Activated CD8-positive, alpha-beta T cell treated with anti-CD3 and anti-CD28 coated beads for 36 hours (primary cell): ENCODE results near the gene HTD2. TPM values are rescaled to one million over a fixed set of nuclear protein-coding genes. Genes with fewer than 3 reads are reported as not detected.

ENCODE experiments used
- ATAC-seq: fragments of 200-7000 bp; cut with Tn5 transposase; one replicate; pipeline ENCODE4 v1.10.0; 2021; ENCODE audit warnings: mild to moderate bottlenecking, moderate library complexity
- CTCF ChIA-PET: fragments of 350-600 bp; sonication (Branson Sonifier 250); formaldehyde crosslinking; loops from one replicate; lab custom pipeline; 2021; ENCODE audit warnings: antibody characterized with exemption; lab: Charles Lee
- POLR2A ChIA-PET: fragments of 350-600 bp; sonication (Branson Sonifier 250); formaldehyde crosslinking; loops from one replicate; lab custom pipeline; 2021; ENCODE audit warnings: antibody characterized with exemption; lab: Charles Lee
- DNase-seq: peaks from one replicate; pipeline ENCODE4 v3.0.0-alpha.2; 2020
- H3K27ac Mint-ChIP-seq: one replicate; pipeline ENCODE4 v1.8.0; 2021; ENCODE audit warnings: mild to moderate bottlenecking, mixed read lengths
- H3K27me3 Mint-ChIP-seq: one replicate; pipeline ENCODE4 v1.8.0; 2021; ENCODE audit warnings: mixed read lengths
- H3K36me3 Mint-ChIP-seq: one replicate; pipeline ENCODE4 v1.8.0; 2021; ENCODE audit warnings: low read depth, mixed read lengths
- H3K4me1 Mint-ChIP-seq: one replicate; pipeline ENCODE4 v1.8.0; 2021; ENCODE audit warnings: low read depth, mixed read lengths
- H3K4me3 Mint-ChIP-seq: one replicate; pipeline ENCODE4 v1.8.0; 2021; ENCODE audit warnings: mild to moderate bottlenecking, moderate library complexity, mixed read lengths
- H3K9me3 Mint-ChIP-seq: one replicate; pipeline ENCODE4 v1.8.0; 2021; ENCODE audit warnings: mixed read lengths
- intact Hi-C: fragments of 100-400 bp; cut with micrococcal nuclease; formaldehyde crosslinking; loops from one replicate; pipeline ENCODE4 v1.10.0; 2022
- total RNA-seq, 2 experiments: library from RNA; stranded (reverse); gene quantifications; one replicate each; pipeline ENCODE4 v1.2.3, GENCODE V29; 2021
- TF ChIP-seq, protein P1 (sequence below): fragments of 200-600 bp; IDR thresholded peaks from one replicate; pipeline ENCODE4 v1.8.0; 2022; ENCODE audit warnings: antibody characterized with exemption, mild to moderate bottlenecking

Gene HTD2
- total RNA-seq, 2 experiments from 2014 or later: 8.4 to 9.6 TPM

DNA sequence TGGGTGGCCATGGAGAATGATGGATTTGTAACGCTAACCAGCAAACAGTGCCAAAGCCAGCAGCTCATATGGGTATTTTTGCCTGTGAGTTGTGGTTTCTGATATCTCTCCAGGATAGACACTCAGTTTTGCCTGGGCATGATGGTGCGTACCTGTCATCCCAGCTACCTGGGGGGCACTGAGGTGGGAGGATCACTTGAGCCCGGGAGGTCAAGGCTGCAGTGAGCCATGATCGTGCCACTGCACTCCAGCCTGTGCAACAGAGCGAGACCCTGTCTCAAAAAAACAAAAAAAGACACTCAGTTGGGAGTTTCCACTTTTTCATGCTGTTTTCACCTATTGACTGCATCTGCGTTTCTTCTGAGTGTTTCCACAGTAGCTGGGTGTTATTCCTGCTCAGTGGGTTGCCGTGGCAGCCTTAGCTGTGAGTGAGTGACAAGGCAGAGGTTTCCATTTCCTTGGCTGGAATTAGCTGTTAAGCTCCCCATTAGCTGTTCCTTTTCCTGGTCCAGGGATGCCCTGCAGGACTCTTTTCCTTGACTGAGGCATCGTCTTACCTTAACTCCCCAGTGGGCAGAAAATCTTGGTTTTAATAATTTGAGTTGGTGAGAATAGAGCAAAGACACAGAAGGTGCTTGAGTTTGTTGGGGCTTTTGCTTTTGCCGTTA lies 14.5 kb upstream of the HTD2 start:
- TF ChIP-seq, protein P1, sequence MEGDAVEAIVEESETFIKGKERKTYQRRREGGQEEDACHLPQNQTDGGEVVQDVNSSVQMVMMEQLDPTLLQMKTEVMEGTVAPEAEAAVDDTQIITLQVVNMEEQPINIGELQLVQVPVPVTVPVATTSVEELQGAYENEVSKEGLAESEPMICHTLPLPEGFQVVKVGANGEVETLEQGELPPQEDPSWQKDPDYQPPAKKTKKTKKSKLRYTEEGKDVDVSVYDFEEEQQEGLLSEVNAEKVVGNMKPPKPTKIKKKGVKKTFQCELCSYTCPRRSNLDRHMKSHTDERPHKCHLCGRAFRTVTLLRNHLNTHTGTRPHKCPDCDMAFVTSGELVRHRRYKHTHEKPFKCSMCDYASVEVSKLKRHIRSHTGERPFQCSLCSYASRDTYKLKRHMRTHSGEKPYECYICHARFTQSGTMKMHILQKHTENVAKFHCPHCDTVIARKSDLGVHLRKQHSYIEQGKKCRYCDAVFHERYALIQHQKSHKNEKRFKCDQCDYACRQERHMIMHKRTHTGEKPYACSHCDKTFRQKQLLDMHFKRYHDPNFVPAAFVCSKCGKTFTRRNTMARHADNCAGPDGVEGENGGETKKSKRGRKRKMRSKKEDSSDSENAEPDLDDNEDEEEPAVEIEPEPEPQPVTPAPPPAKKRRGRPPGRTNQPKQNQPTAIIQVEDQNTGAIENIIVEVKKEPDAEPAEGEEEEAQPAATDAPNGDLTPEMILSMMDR: no peak
- H3K27me3 Mint-ChIP-seq: no peaks in the 10 kb centered on the region
- no peaks in the 10 kb centered on the region for H3K36me3 Mint-ChIP-seq
- ATAC-seq (no peak), DNase-seq (no peak)
- no peaks in the 10 kb centered on the region for H3K4me1 Mint-ChIP-seq
- no peak overlapping the region for H3K27ac Mint-ChIP-seq
- no peaks in the 10 kb centered on the region for H3K9me3 Mint-ChIP-seq
- H3K4me3 Mint-ChIP-seq: no peak overlapping the region
- intact Hi-C loops: no loop called here
- ChIA-PET POLR2A (interaction anchor here (0.6 kb wide), 1 partner anchor 1469 kb away, joined by 4 read pairs; no protein-coding TSS in a partner anchor), CTCF (interaction anchor here (0.6 to 1.2 kb wide), 2 partner anchors 9 to 14 kb away, joined by 3 read pairs; partner anchors contain the start of genes HTD2 and RPP14)

- H3K4me1 Mint-ChIP-seq: no peaks in the 10 kb centered on the region
- POLR2A ChIA-PET: no interaction called here
- intact Hi-C loops: no loop called here
- ATAC-seq (no peak), DNase-seq (no peak)
- H3K27ac Mint-ChIP-seq: no peak overlapping the region
- no peak overlapping the region for H3K4me3 Mint-ChIP-seq
- H3K27me3 Mint-ChIP-seq: no peaks in the 10 kb centered on the region
- H3K36me3 Mint-ChIP-seq: no peaks in the 10 kb centered on the region
- CTCF ChIA-PET: interaction anchor here (1.0 to 1.3 kb wide), 3 partner anchors 8 to 122 kb away, joined by 3 to 6 read pairs (median 3); partner anchors contain the start of genes HTD2 and RPP14
- H3K9me3 Mint-ChIP-seq: no peaks in the 10 kb centered on the region
- TF ChIP-seq, protein P1: no peak
Measured at GRCh38 chr3:58292866-58293265, 13.5 kb upstream of the HTD2 start.

DNA sequence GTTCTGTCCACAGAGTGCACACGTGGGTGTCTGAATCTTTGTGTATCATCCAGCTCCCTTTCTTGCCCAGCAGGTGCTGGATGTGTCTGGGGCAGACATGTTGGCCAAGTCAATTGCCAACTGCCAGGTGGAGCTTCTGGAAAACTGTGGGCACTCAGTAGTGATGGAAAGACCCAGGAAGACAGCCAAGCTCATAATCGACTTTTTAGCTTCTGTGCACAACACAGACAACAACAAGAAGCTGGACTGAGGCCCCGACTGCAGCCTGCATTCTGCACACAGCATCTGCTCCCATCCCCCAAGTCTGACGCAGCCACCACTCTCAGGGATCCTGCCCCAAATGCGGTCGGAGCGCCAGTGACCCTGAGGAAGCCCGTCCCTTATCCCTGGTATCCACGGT lies 12.8 kb upstream of the HTD2 start:
- ATAC-seq: no peak
- no peaks in the 10 kb centered on the region for H3K36me3 Mint-ChIP-seq
- no peak overlapping the region for H3K4me3 Mint-ChIP-seq
- no peak for DNase-seq
- POLR2A ChIA-PET: no interaction called here
- CTCF ChIA-PET: interaction anchor here (1.3 kb wide), 1 partner anchor 13 kb away, joined by 6 read pairs; the partner anchor contains the start of genes HTD2 and RPP14
- no peak overlapping the region for H3K27ac Mint-ChIP-seq
- TF ChIP-seq, protein P1: no peak
- H3K4me1 Mint-ChIP-seq: no peaks in the 10 kb centered on the region
- intact Hi-C loops: no loop called here
- H3K27me3 Mint-ChIP-seq: peaks cover 1% of the 10 kb centered on the region
- no peaks in the 10 kb centered on the region for H3K9me3 Mint-ChIP-seq

- ATAC-seq: no peak
- Mint-ChIP-seq H3K36me3 (no peaks in the 10 kb centered on the region), H3K27me3 (peaks cover 13% of the 10 kb centered on the region), H3K27ac (no peak overlapping the region), H3K9me3 (peaks cover 1% of the 10 kb centered on the region), H3K4me3 (no peak overlapping the region), H3K4me1 (no peaks in the 10 kb centered on the region)
- ChIA-PET CTCF (interaction anchor here (0.7 to 3.7 kb wide), 4 partner anchors 11 to 108 kb away, joined by 3 to 13 read pairs (median 5); partner anchors contain the start of genes HTD2 and RPP14), POLR2A (no interaction called here)
- DNase-seq: no peak
- TF ChIP-seq, protein P1: no peak
- intact Hi-C loops: no loop called here
Measured at GRCh38 chr3:58296269-58296668, 10.1 kb upstream of the HTD2 start.

DNA sequence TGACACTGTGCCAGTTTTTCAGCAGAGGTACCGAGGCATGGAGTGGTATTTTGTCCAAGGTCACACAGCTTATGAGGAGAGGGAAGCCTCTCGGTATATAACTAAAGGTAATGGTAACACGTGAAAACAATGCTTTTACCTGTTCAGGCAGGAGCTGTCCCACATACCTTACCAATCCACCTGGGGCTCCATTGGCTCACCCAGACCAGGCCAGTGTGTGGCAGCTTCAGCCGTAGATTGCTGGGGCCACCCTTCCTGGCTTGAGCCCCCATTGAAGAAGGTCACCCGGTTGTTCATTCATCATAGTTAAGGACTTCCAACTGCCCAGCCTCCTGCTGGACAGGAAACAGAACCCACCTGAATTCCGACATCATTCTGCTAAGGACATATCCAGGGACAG lies 9.5 kb upstream of the HTD2 start:
- ChIA-PET POLR2A (no interaction called here), CTCF (interaction anchor here (3.7 kb wide), 1 partner anchor 10 kb away, joined by 13 read pairs; the partner anchor contains the start of genes HTD2 and RPP14)
- TF ChIP-seq, protein P1: no peak
- H3K9me3 Mint-ChIP-seq: peaks cover 3% of the 10 kb centered on the region
- H3K4me3 Mint-ChIP-seq: no peak overlapping the region
- H3K27me3 Mint-ChIP-seq: peaks cover 17% of the 10 kb centered on the region
- no peak overlapping the region for H3K27ac Mint-ChIP-seq
- DNase-seq: no peak
- no peaks in the 10 kb centered on the region for H3K36me3 Mint-ChIP-seq
- ATAC-seq: no peak
- intact Hi-C loops: no loop called here
- no peaks in the 10 kb centered on the region for H3K4me1 Mint-ChIP-seq
